HG02571 (cell line): ENCODE measurements around the gene ZFHX3.

ENCODE experiments used
- ATAC-seq: cut with Tn5 transposase; IDR thresholded peaks from one replicate; pipeline ENCODE4 v1.9.1; 2021; ENCODE audit warnings: mild to moderate bottlenecking, moderate library complexity; ENCODE audit not compliant: unreplicated experiment

The ZFHX3 gene

GRCh38 chr16:73041676-73042075, 6.3 kb downstream of the ZFHX3 start:
- ATAC-seq, result no peak

- no peak for ATAC-seq
Measured at GRCh38 chr16:73040735-73041402, 7.1 kb downstream of the ZFHX3 start.

- ATAC-seq, result no peak
Measured at GRCh38 chr16:73040136-73040535, 7.8 kb downstream of the ZFHX3 start.

GRCh38 chr16:73037845-73038570, 9.9 kb downstream of the ZFHX3 start:
- ATAC-seq, result no peak

DNA sequence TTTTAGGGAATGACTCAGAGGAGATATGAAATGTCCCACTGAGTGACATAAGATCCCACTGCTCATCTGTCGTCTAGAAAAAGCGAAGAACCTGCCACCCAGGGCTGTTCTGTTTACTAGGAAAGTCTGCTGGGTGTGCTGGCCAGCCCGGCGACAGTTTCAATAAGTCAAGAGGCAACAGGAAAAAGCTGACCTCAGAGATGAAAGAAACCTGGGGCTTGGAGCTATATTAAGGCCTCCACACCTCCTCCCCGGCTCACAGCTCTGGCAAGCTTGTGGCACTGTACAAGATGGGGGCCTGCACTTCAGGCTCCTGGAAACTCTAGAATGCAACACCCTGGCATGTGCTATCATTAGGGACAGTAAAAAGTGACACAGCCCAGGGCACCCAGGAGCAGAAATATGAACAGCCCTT, 10.6 kb downstream of the ZFHX3 start:
- no peak for ATAC-seq

DNA sequence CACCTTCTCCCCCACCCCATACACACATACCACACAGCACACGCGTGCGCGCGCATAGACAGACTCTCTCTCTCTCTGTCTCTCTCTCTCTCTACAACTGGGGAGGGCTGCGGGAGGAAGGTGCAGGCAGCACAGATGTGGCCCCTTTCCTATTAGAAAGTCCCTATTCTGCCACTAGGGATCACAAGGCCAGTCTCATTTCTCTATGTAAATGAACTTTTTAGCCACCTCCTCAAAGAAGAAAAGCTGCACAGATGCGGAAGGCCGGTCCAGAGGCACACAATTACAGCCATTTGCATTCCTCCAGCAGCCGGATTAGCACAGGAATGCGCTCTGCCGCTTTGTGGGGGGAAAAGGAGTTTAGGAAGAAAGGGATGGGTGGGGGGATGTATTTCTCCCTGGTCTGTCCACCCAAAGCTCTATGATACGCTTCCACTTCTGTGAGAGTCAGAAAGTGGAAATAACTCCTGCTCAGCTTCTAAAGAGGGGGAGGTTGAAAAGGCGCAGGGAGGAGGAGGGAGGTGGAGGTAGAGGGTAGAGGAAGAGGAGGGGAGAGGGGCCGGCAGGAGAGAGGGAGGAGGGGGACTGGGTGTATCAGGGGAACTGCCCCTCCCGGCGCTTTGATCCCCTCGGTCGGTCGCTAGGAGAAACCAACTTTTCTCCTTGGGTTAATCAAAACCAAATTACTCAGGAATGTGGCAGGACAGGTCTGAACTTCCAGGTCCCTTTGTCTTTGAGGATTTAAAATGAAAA, 11.7 kb downstream of the ZFHX3 start:
- ATAC-seq, result peak; percentile 79

- ATAC-seq, result no peak
Measured at GRCh38 chr16:73034374-73034773, 13.6 kb downstream of the ZFHX3 start.

DNA sequence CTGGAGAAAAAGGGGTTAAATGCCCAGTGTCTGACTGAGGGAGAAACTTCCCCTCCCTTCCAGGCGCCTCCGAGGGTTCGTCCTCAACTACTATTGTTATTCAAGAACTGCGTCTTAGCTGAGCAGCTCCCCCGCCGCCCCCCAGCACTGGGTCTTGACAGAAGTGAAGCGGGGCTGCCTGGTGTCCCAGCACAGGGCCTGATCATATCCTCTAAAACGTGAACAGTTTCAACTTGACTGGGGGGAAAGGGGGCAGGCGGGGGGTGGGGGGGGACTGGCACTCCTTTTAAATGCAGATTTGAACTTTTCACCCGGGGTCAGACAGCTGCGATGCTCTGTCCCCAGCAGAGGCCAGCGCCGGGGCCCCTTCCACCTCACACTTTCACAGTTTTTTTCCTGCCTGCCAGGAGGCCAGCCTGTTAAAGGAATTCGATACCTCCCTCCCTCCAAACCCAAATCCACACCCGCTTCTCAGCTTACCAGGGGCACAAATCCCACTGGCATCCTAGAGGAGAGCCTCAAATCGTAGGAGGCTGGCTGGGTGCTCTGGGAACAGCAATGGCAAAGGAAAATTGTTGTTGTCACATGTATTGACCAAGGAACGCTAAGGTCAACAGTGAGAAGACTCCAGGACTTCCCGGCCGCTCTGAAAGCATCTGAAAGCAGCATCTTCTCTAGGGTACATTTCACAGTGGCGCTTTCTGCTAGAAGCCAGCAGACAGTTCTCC, 14.5 kb downstream of the ZFHX3 start:
- no peak for ATAC-seq

DNA sequence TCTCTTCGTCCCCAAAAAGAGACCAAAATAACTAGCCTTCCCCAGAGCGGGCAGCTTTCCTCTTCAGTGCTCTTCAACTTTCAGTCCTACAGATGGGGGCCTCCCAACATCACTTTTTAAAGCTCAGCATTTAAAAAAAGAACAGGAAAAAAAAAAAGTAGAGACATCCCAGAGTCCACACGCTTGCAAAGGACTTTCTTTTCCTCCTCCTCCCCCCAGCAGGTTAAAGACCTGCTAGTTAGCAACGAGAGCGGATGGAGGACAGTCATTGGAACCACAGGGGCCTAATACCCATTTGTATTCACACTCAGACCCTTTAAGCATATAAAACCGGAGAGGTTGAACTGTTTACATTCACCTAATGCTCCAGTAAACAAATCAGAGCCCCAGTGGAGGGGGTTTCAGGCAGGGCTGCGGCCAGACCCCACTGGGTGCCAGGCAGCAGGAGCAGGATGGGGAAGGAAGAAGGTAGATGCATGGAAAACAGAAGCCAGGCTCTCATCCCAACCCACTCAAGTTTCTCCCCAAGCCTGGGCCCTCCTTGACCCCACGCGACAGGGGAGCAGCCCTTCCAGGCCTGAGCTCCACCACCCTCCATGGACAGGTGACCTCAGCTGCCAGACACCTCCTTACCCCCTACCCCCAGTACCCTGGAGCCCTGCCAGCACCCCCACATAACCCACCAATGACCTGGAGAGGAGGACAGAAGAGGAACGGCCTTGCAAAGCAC, 15.2 kb downstream of the ZFHX3 start:
- ATAC-seq, result no peak

- ATAC-seq, result no peak
Measured at GRCh38 chr16:73031984-73032383, 15.9 kb downstream of the ZFHX3 start.

DNA sequence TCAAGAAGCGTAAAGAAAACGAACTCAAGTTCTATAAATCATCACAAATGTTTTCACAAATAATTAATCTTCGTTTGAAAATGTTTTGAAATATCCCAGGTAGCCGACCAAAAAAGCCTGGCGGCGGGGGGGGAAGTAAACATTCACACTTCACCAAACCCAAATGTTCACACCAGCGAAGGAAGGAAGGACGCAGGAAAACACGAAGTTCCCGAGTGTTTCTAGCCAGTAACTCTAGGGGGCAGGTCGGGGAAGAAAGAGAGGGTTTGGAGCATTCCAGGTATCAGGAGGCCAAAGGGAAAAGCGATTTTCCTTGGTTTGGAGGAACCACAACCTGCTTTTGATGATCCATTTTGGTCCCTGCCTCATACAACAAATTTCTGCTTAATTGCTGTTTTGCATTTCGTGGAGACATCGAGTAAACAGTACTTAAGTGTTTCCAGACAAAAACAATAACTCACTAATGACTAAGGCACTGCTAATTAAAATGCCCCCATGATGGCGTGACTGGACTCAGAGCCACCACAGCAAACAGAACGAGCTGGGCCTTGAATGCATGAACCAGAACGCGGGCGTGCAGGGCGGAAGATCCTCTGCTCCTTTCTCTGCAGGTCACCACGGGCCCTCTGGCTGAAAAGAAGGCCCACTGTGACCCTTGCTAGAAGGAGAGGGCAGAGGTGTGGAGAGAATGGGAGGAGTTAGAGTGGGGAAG, 16.6 kb downstream of the ZFHX3 start:
- no peak for ATAC-seq

GRCh38 chr16:73028721-73029361, 19.1 kb downstream of the ZFHX3 start:
- ATAC-seq, result no peak

GRCh38 chr16:73028263-73028662, 19.7 kb downstream of the ZFHX3 start:
- ATAC-seq, result no peak

DNA sequence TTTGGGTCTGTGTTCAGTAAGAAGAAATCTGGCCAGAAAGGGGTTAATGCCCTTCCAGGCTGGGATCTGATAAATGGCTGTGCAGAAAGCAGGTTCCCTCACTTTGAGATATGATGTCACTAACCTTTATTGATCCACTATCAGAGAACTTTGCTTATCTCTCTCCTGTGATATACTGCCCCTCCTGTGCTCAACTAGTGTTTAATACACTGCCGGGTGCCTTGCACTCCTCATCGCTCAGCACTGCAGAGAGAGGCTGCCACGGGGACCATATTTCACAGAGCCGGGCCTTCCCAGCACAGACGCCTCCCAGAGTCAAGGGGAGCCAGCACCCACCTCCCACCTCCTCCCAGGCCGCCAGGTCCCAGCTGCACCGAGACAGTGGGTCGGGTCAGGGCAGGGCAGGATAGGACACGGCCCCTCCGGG, 20.2 kb downstream of the ZFHX3 start:
- no peak for ATAC-seq

GRCh38 chr16:73026754-73027684, 20.9 kb downstream of the ZFHX3 start:
- ATAC-seq, result no peak

DNA sequence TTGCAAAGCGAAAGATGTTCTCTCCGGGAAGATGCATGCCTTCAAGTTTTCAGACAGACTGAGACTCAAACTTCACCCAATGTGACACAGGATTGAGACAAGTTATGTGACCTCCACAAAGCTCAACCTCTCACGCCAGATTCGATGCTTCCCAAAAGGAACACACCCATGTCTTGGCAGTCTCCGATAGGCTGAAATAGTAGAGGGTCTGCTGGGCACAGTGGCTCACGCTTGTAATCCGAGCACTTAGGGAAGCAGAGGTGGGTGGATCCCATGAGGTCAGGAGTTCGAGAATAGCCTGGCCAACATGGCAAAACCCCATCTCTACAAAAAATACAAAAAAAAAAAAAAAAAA, 22.1 kb downstream of the ZFHX3 start:
- ATAC-seq, result no peak

DNA sequence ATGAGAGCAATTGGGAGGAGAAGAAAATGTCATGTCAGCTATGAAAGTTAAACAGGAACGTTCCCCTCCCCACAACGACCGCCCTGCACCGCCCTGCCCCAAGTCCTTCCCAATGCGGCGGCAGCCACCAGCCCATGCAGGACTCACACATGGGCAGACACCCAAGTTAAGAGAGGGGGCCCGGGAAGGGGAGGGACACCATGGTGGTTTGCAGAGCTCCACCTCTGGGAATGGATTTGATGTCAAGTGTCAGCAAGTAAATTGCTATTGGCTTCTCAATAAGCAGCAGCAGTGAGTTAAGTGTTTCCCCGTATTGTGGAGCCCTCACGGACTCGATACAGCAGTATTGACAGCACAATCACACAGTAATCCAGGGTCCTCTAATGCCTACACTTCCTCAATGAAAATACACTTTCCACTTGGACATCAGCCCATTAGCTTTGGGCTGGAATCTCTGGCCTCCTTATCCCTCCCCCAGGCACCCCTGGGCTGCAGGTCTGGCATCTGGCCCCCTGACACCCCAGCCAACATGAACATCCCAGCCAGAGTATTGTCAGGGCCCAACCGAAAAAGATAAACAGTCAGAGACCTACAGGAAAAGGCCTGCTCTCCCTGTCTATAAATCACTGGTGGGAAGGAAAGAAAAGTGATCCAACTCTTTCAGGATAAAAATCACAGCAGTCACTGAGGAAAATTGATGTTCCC, 22.6 kb downstream of the ZFHX3 start:
- ATAC-seq, result no peak

GRCh38 chr16:73024571-73025105, 23.3 kb downstream of the ZFHX3 start:
- no peak for ATAC-seq
